GM12892 (cell line): ENCODE measurements around the gene SLCO1B1.

ENCODE experiments used
- POLR2A ChIP-seq: IDR thresholded peaks from 2 replicates; pipeline ENCODE4 v1.6.1; 2011; ENCODE audit warnings: low read depth, low read length, control low read depth
- POLR2AphosphoS5 ChIP-seq: IDR thresholded peaks from 2 replicates; pipeline ENCODE4 v1.6.1; 2011; ENCODE audit warnings: low read depth, low read length, control low read depth
- TAF1 ChIP-seq: IDR thresholded peaks from 2 replicates; pipeline ENCODE4 v1.6.1; 2011; ENCODE audit warnings: low read depth, mild to moderate bottlenecking, control low read depth, low read length, borderline replicate concordance

- TF ChIP-seq POLR2A (no peak), TAF1 (no peak), POLR2AphosphoS5 (no peak)
These were observed 7.0 kb downstream of the SLCO1B1 start for GRCh38 chr12:21138016-21138415.
